Peyer's patch (tissue), 4 donors: ENCODE results near the gene STAM.

Experiments used
- POLR2A ChIP-seq, 2 donors: fragments of 450-650 bp; IDR thresholded peaks; one replicate each; pipeline ENCODE4 v1.5.1; 2017; ENCODE audit warnings: antibody characterized with exemption in 2 of 2, mild to moderate bottlenecking in 2 of 2, moderate library complexity in 2 of 2
- TF ChIP-seq, protein P1 (sequence below), 6 experiments: fragments of 450-650 bp in 4 of 6; fragments of 200-600 bp in 2 of 6; sonication (generic) in 1 of 6; IDR thresholded peaks; one replicate each; pipeline ENCODE4 v1.5.1; 2017 to 2019; ENCODE audit warnings: antibody characterized with exemption in 6 of 6, mild to moderate bottlenecking in 3 of 6, moderate library complexity in 1 of 6

DNA sequence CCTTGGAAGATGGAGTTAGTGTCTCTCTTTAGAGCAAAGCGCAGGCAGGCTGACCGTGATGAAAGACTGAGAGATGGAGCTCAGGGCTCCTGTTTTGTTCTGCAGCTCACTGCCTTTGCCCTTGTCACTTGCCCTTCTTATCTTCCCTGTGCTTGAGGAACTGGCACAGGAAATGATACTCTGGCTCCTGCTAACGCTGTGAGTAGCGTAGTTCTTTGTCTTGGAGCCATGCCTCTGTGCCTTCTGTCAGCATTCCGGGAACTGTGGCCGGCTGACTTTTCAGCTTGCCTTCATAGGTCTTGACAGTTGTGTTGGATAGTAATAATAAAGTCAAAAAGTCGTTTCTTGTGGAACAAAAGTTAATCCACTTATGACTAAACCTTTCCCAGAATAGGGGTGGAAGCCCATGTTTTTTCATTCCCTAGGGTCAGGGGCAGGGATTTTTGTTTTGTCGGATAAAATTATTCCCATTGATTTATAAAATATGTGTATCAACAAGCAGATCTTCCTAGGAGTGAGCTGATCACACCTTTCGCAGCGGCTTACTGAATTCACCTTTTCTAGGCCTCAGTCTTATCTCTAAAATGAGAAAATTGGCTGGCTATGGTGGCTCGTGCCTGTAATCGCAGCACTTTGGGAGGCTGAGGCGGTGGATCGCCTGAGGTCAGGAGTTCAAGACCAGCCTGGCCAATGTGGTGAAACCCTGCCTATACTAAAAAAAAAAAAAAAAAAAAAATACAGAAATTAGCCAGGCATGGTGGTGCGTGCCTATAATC, 91.4 kb downstream of the STAM start:
- TF ChIP-seq, protein P1, sequence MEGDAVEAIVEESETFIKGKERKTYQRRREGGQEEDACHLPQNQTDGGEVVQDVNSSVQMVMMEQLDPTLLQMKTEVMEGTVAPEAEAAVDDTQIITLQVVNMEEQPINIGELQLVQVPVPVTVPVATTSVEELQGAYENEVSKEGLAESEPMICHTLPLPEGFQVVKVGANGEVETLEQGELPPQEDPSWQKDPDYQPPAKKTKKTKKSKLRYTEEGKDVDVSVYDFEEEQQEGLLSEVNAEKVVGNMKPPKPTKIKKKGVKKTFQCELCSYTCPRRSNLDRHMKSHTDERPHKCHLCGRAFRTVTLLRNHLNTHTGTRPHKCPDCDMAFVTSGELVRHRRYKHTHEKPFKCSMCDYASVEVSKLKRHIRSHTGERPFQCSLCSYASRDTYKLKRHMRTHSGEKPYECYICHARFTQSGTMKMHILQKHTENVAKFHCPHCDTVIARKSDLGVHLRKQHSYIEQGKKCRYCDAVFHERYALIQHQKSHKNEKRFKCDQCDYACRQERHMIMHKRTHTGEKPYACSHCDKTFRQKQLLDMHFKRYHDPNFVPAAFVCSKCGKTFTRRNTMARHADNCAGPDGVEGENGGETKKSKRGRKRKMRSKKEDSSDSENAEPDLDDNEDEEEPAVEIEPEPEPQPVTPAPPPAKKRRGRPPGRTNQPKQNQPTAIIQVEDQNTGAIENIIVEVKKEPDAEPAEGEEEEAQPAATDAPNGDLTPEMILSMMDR (IDR thresholded peaks at IDR 0.05), result no peak
- no peak for TF ChIP-seq POLR2A (IDR thresholded peaks at IDR 0.05)
